Mesenchymal stem cell (in vitro differentiated cells and primary cell): Measurements from ENCODE around the gene RIPK3.

Source experiments
- DNase-seq: peaks from one replicate; pipeline ENCODE4 v3.0.0-alpha.2; 2013
- H2AFZ ChIP-seq: one replicate; pipeline ENCODE4 v1.6.1; 2013; ENCODE audit warnings: low read depth, mild to moderate bottlenecking, control low read depth, inconsistent platforms, low read length, moderate library complexity
- H2AK5ac ChIP-seq: 2 replicates; pipeline ENCODE4 v1.6.1; 2013; ENCODE audit warnings: low read length, moderate library complexity, mild to moderate bottlenecking, inconsistent platforms; ENCODE audit not compliant: severe bottlenecking
- H2BK120ac ChIP-seq: one replicate; pipeline ENCODE4 v1.6.1; 2013; ENCODE audit warnings: low read depth, mild to moderate bottlenecking, inconsistent platforms, low read length, moderate library complexity
- H2BK12ac ChIP-seq, 2 experiments: one replicate each; pipeline ENCODE4 v1.6.1; 2013; ENCODE audit warnings: inconsistent platforms in 2 of 2, low read length in 2 of 2, mild to moderate bottlenecking in 2 of 2, moderate library complexity in 2 of 2, control low read depth in 1 of 2
- H2BK15ac ChIP-seq: one replicate; pipeline ENCODE4 v1.6.1; 2013; ENCODE audit warnings: mild to moderate bottlenecking, low read depth, inconsistent platforms; ENCODE audit not compliant: poor library complexity, severe bottlenecking
- H2BK5ac ChIP-seq: 2 replicates; pipeline ENCODE4 v1.6.1; 2013; ENCODE audit warnings: low read depth, mild to moderate bottlenecking, low read length, control low read depth, inconsistent platforms; ENCODE audit not compliant: poor library complexity, severe bottlenecking
- H3K14ac ChIP-seq, 2 experiments: one replicate each; pipeline ENCODE4 v1.6.1; 2013; ENCODE audit warnings: inconsistent platforms in 2 of 2, low read length in 2 of 2, control low read depth in 1 of 2, mild to moderate bottlenecking in 1 of 2, moderate library complexity in 1 of 2
- H3K18ac ChIP-seq, 2 experiments: one replicate each; pipeline ENCODE4 v1.6.1; 2013; ENCODE audit warnings: inconsistent platforms in 2 of 2, low read length in 2 of 2, control low read depth in 1 of 2, low read depth in 1 of 2, mild to moderate bottlenecking in 1 of 2
- H3K23ac ChIP-seq, 2 experiments: one replicate each; pipeline ENCODE4 v1.6.1; 2013; ENCODE audit warnings: inconsistent platforms in 2 of 2, low read length in 2 of 2, mild to moderate bottlenecking in 2 of 2, moderate library complexity in 2 of 2, control low read depth in 1 of 2
- H3K27ac ChIP-seq: 2 replicates; pipeline ENCODE4 v1.5.1; 2013; ENCODE audit warnings: mild to moderate bottlenecking, moderate library complexity, low read length, control low read depth, inconsistent platforms; ENCODE audit not compliant: poor library complexity, severe bottlenecking
- H3K27me3 ChIP-seq, 2 experiments: 2 replicates each; pipeline versions ENCODE4 v1.6.1 to v1.7.0; 2013; ENCODE audit warnings: low read length in 2 of 2, mild to moderate bottlenecking in 2 of 2, moderate library complexity in 2 of 2, control low read depth in 1 of 2, inconsistent platforms in 1 of 2; ENCODE audit not compliant: control insufficient read depth in 1 of 2, insufficient read depth in 1 of 2
- H3K36me3 ChIP-seq, 2 experiments: 2 replicates each; pipeline versions ENCODE4 v1.6.1 to v1.7.0; 2013; ENCODE audit warnings: low read length in 2 of 2, control low read depth in 1 of 2, inconsistent platforms in 1 of 2, low read depth in 1 of 2, mild to moderate bottlenecking in 1 of 2; ENCODE audit not compliant: insufficient read depth in 2 of 2, control insufficient read depth in 1 of 2
- H3K4ac ChIP-seq, 2 experiments: one replicate each; pipeline ENCODE4 v1.6.1; 2013; ENCODE audit warnings: inconsistent platforms in 2 of 2, low read length in 2 of 2, mild to moderate bottlenecking in 2 of 2, moderate library complexity in 2 of 2, control low read depth in 1 of 2, low read depth in 1 of 2
- H3K4me1 ChIP-seq: 2 replicates; pipeline ENCODE4 v1.6.1; 2013; ENCODE audit warnings: low read depth, low read length, control low read depth; ENCODE audit not compliant: control insufficient read depth, insufficient read depth
- H3K4me2 ChIP-seq: 2 replicates; pipeline ENCODE4 v1.6.1; 2013; ENCODE audit warnings: low read length, mild to moderate bottlenecking, inconsistent platforms; ENCODE audit not compliant: poor library complexity, severe bottlenecking
- H3K4me3 ChIP-seq, 2 experiments: 2 replicates each; pipeline versions ENCODE4 v1.5.1 to v1.7.0; 2013; ENCODE audit warnings: low read length in 2 of 2, mild to moderate bottlenecking in 2 of 2, control low read depth in 1 of 2, low read depth in 1 of 2; ENCODE audit not compliant: insufficient read depth in 1 of 2
- H3K79me1 ChIP-seq: replicated peaks from 2 replicates; pipeline ENCODE4 v1.6.1; 2013; ENCODE audit warnings: mild to moderate bottlenecking, control low read depth, low read length, inconsistent platforms; ENCODE audit not compliant: poor library complexity, severe bottlenecking
- H3K9ac ChIP-seq: 2 replicates; pipeline ENCODE4 v1.7.0; 2013; ENCODE audit warnings: mild to moderate bottlenecking, low read length, moderate library complexity
- H3K9me3 ChIP-seq: 2 replicates; pipeline ENCODE4 v1.7.0; 2013; ENCODE audit warnings: mild to moderate bottlenecking, low read length; ENCODE audit not compliant: control insufficient read depth
- H4K8ac ChIP-seq: one replicate; pipeline ENCODE4 v1.6.1; 2013; ENCODE audit warnings: inconsistent platforms, mild to moderate bottlenecking, low read length, moderate library complexity
- H4K91ac ChIP-seq: one replicate; pipeline ENCODE4 v1.6.1; 2013; ENCODE audit warnings: mild to moderate bottlenecking, low read length, inconsistent platforms
- WGBS: methylation state at CpG from one replicate; pipeline ENCODE4 v1.1.7; 2013; ENCODE audit warnings: mixed read lengths; 5-methylcytosine and 5-hydroxymethylcytosine counted together

The RIPK3 gene

DNA sequence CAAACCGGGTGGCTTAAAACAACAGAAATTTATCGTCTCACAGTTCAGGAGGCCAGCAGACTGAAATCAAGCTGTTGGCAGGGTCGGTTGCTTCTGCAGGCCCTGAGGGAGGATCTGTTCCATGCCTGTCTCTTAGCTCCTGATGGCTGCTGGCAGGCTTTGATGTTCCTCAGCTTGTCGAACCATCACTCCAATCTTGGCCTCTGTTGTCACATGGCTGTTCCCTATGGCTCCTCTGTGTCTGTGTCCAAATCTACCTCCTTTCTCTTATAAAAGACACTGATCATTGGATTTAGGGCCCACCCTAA is 42.2 kb upstream of the RIPK3 start:
- no peaks in the 10 kb centered on the region for H3K9me3 ChIP-seq
- no peak overlapping the region for H2AFZ ChIP-seq
- no peak overlapping the region for H3K27ac ChIP-seq
- H2BK12ac ChIP-seq, result no peak overlapping the region
- no peak overlapping the region for H3K18ac ChIP-seq
- no peak overlapping the region for H3K4me2 ChIP-seq
- no peak overlapping the region for H3K4me3 ChIP-seq
- peaks cover 16 to 21% of the 10 kb centered on the region in 2 experiments for H3K36me3 ChIP-seq
- no peak overlapping the region for H3K9ac ChIP-seq
- no peak overlapping the region for H2AK5ac ChIP-seq
- no peaks in the 10 kb centered on the region for H3K4me1 ChIP-seq
- H3K27me3 ChIP-seq, result peaks cover 0 to 16% of the 10 kb centered on the region in 2 experiments
- H2BK15ac ChIP-seq, result no peak overlapping the region
- H3K4ac ChIP-seq, result no peak overlapping the region
- DNase-seq, result no peak
- H3K14ac ChIP-seq, result no peak overlapping the region
- H3K79me1 ChIP-seq, result no peaks in the 10 kb centered on the region
- H4K91ac ChIP-seq, result no peak overlapping the region
- 83% methylated on average over 4 of the region's 4 CpGs for WGBS
- H4K8ac ChIP-seq, result no peak overlapping the region
- no peak overlapping the region for H3K23ac ChIP-seq
- no peak overlapping the region for H2BK120ac ChIP-seq
- H2BK5ac ChIP-seq, result no peak overlapping the region

DNA sequence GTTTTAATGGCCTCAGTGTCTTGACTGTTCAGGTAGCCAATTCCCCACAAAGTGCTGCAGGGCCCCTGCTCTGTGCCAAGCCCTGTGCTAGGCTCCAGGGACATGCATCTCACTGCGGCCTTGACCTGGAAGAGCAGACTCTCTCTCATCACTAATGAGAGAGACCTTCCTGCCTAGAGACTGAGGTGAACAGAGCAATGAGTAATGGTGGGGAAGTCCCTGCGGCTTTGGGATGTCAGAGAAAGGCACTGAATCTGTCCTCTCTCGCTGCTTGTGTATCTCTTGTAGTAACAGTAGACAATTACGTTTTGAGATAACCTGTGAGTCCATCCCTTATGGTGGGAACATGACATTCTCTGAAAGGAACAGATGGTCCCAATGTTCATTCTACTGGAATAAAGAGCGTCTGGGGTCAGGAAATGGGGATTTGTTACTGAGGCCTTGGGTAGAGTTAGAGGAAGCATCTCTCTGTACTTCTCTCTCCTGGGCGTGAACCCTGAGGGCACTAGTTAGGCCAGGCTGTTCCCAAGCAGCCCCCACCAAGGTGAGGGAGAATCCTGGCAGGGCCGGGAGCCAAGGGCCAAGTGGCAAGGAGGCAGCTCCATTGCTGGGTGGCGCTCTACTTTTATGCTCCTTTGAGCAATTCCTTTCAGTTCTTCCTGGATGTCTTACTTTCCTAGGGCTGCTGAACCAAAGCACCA is 41.7 kb upstream of the RIPK3 start:
- Histone ChIP-seq H3K18ac (no peak overlapping the region), H2AK5ac (no peak overlapping the region), H2BK5ac (no peak overlapping the region), H3K14ac (no peak overlapping the region), H3K9me3 (no peaks in the 10 kb centered on the region), H3K4me1 (no peaks in the 10 kb centered on the region), H3K4me3 (no peak overlapping the region), H4K91ac (no peak overlapping the region), H3K79me1 (no peaks in the 10 kb centered on the region), H3K4ac (no peak overlapping the region), H4K8ac (no peak overlapping the region), H3K27me3 (peaks cover 0 to 11% of the 10 kb centered on the region in 2 experiments), H3K27ac (no peak overlapping the region), H2AFZ (no peak overlapping the region), H3K4me2 (no peak overlapping the region), H3K36me3 (peaks cover 20 to 26% of the 10 kb centered on the region in 2 experiments), H2BK12ac (no peak overlapping the region), H3K23ac (no peak overlapping the region), H2BK15ac (no peak overlapping the region), H3K9ac (no peak overlapping the region), H2BK120ac (no peak overlapping the region)
- no peak for DNase-seq
- 86% methylated on average over 8 of the region's 8 CpGs for WGBS

GRCh38 chr14:24379907-24380730 is 40.3 kb upstream of the RIPK3 start:
- no peak overlapping the region for H3K23ac ChIP-seq
- H2BK5ac ChIP-seq, result no peak overlapping the region
- H3K4me3 ChIP-seq, result no peak overlapping the region
- no peak overlapping the region for H2AK5ac ChIP-seq
- no peak overlapping the region for H3K4me2 ChIP-seq
- no peak overlapping the region for H2BK15ac ChIP-seq
- no peak for DNase-seq
- H3K4ac ChIP-seq, result no peak overlapping the region
- H3K4me1 ChIP-seq, result no peaks in the 10 kb centered on the region
- H2BK12ac ChIP-seq, result no peak overlapping the region
- no peaks in the 10 kb centered on the region for H3K9me3 ChIP-seq
- no peak overlapping the region for H3K27ac ChIP-seq
- H3K9ac ChIP-seq, result no peak overlapping the region
- no peak overlapping the region for H2BK120ac ChIP-seq
- peaks cover 34 to 40% of the 10 kb centered on the region in 2 experiments for H3K36me3 ChIP-seq
- no peak overlapping the region for H4K8ac ChIP-seq
- H2AFZ ChIP-seq, result no peak overlapping the region
- 93% methylated on average over 13 of the region's 15 CpGs for whole genome bisulfite sequencing
- H4K91ac ChIP-seq, result peak overlapping the region; percentile 32
- no peak overlapping the region for H3K14ac ChIP-seq
- H3K27me3 ChIP-seq, result peaks cover 0 to 5% of the 10 kb centered on the region in 2 experiments
- no peaks in the 10 kb centered on the region for H3K79me1 ChIP-seq
- H3K18ac ChIP-seq, result no peak overlapping the region
